Activated T-helper 1 cell treated with anti-CD3 and anti-CD28 coated beads, Interleukin-2, amount 50 U/mL, for 16 hours (primary cell): ENCODE data around the gene DNAJA4.

Source experiments
- DNase-seq, 2 donors: peaks; one replicate each; pipeline ENCODE4 v3.0.0-alpha.2; 2020; ENCODE audit warnings: low read depth in 1 of 2, low spot score in 1 of 2

Gene DNAJA4

DNA sequence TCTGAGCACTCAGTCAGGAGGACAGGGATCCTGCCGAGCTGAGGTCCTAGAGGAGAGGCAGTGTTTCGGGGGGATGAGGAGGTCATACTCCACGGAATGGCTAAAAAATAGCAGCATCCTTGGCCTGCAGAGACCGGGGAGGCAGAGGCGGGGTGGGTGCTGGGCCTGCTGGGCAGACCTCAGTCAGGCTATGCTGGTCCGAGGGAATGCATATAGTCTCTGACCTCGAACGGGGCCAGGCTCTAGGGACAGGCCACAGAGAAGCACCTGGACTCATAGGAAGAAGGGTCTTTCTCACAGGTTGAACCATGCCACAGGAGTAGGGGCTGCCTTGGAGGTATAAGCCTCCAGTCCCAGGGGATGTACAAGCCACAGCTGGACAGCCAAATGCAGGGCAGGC, 49.0 kb downstream of the DNAJA4 start:
- no peak for DNase-seq

DNA sequence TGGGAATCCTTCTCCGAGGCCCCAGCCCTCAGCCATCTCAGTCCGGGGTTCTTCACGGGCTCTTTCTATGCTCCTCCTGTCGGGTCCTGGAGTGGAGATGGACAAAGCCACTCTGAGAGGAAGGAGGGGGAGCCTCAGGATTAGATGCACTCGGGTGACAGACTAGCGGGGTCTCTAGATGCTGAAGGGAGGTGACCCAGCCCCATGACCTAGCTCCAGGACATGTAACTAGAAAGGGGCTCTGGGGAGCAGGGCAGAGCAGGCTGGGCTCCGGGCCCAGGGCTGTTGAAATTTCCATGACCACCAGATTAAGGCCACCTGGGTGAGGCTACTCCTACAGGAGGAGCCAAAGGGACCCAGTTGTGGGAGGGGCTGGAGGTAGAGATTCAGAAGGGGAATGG, 49.8 kb downstream of the DNAJA4 start:
- no peak for DNase-seq

- DNase-seq: no peak
These were observed 51.4 kb downstream of the DNAJA4 start for GRCh38 chr15:78315686-78316282.

DNA sequence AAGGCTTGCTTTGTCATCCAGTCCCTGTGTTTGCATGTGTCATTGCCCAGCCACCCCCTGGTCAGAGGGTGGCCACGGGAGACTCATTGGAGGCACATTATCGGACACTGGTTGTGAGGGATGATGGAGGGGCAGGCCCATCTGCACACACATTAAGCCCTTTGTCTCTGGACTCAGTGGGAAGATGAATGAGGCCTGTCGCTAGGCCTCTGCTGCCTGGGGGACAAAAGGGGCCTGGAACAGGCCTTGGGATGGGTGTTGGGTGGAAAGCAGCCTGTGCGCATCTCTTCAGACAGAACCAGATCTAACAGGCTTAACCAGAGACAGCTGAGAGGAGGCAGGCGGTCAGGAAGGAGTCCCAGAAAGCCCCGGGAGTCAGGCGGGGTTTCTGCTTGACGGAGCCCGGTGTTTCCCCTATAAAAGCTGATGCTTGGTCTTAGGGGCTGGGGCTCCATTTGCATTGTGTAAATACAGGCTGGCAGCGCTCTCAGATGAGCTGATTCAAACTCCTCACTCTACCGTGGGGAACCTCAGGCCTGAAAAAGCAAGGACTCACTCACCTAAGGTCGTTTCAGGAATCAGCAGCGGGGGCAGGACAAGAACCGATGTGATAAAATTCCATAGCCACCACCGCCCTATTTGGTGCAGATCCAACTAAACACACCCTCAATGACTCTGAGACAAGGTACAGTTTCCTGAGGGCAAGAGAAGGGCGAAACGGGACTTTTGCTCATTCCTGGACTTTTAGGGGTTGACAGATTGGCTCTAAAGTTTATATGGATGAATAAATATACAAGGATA, 52.1 kb downstream of the DNAJA4 start:
- DNase-seq: no peak

DNA sequence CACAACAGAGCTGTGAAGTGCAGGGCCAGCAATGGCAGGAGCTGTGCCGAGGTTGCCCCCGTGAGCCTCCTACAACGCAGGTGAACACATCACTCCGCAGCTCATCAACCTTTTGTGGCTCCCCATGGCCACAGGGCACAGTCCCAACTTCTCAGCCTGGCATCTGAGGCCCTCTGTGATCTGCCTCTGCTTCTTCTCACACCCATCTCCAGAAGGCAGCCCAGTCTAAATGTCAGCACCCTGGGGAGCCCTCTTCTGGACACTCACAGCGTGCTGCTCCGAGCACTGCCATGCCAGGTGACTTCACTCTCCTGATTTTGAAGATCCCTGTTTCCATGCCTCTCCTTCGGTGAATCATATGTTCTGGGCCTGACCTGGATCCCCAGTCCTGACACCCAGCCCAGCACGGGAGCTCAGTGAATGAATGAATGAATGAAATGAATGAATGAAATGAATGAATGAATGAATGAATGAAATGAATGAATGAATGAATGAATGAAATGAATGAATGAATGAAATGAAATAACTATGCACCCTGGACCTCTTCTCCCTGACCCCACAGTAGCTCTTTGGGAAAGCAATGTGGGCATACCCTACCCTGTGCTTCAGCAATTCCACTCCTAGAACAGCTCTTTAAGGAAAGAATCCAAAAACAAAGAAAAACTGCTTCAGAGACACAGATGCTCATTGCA, 52.9 kb downstream of the DNAJA4 start:
- no peak for DNase-seq

- no peak for DNase-seq
These were observed 55.2 kb downstream of the DNAJA4 start for GRCh38 chr15:78319588-78319987.

DNA sequence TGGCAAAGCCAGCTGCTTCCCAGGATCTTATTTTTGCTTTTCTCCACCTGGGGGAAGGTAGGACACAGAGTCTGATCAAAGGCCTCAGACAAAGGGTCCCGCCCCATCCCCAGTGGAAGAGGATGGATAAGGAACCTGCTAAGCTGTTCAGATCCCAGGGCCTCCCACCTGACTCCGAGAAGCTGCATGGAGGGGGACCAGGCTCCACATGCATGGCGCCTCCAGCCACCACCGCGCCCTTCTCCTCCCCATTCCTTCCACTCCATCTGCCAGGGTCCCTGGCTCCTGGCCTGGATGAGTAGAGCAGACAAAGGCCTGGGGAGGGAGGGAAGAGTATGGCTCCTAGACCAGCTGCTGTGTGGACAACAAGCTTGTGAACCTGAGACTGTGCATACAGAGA, 55.8 kb downstream of the DNAJA4 start:
- DNase-seq: no peak

DNA sequence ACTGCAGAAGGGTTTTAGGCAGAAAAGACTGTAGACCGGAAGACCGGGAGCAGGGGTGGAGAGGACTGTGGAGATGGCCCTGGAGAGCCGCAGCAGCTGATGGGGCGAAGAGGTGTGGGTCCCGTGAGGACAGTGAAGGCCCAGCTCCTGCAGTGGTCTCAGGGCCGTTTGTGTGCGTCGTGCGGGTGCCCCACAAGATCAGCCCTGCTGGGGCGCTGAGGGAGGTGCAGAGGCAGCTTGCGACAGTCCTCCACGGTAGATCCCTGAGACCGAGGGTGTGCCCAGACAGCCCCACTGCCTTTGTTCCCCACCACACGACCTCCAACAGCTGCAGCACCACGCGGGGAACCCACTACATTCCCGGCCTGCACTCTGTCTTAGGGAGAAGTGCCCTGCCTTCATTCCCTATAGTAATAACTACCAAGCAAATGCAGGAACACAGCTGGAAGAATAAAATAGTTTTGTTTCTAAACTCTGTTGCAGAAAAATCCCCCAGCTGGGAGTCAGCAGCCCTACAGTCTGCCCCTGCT, 56.7 kb downstream of the DNAJA4 start:
- DNase-seq: no peak

- DNase-seq: no peak
These were observed 57.4 kb downstream of the DNAJA4 start for GRCh38 chr15:78321786-78322185.

- no peak for DNase-seq
These were observed 57.9 kb downstream of the DNAJA4 start for GRCh38 chr15:78322243-78322642.

DNA sequence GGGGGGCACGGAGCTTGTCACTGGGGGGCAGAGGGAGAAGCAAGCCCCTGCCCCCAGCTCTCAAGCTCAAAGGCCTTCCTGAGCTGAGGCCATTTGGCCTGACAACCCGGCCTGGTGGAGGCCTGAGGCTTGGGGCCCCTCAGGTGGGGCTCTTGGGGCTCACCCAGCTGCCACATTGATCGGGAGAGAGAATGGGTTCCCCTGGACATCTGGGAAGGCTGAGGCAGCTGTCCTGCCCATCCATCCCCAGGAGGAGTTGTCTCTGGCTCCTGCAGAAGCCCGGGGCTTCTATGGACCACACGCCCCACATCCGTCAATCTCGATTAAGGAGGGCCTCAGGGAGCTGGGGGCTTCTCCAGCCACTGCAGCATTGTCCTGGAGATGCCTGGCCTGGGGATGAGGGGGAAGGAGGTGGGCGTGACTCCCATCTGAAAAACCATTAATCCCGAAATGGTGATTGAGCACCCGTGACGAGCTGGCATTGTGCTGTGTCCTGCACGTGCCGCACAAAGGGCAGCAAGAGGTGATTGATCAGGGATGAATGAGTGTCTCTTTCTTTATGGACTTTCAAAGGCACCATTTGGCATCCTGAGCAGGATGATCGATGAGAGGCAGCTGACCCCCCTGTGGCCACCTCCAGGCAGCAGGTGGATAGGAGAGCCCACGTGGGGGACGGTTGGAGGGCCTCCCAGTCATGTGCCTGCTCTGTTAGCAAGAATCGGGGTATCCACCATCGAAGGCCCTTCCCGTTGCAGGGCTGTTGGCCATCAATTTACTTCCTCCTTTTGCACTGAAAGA, 58.6 kb downstream of the DNAJA4 start:
- no peak for DNase-seq

GRCh38 chr15:78323693-78324092, 59.3 kb downstream of the DNAJA4 start:
- no peak for DNase-seq

DNA sequence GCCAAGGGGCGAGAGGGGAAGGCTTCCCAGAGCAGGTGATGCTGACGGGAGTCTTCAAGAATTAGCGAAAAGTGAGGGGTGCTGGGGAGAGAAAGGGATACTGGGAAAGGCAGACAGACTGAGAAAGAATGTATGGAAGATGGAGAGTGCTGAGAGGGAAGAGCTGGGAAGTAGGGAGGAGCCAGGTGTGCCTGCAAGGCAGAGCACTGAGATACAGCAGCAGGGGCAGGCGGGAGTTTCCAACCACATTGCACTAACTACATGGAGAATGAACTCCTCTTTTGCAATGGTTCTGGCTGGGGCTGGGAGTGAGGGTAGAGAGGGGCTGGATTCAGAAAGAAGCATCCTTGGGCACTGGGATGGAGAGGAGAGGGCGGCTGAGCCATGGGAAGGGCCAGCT, 59.8 kb downstream of the DNAJA4 start:
- DNase-seq: no peak

GRCh38 chr15:78325092-78325843, 60.9 kb downstream of the DNAJA4 start:
- no peak for DNase-seq

- DNase-seq: no peak
These were observed 63.1 kb downstream of the DNAJA4 start for GRCh38 chr15:78327466-78327865.

DNA sequence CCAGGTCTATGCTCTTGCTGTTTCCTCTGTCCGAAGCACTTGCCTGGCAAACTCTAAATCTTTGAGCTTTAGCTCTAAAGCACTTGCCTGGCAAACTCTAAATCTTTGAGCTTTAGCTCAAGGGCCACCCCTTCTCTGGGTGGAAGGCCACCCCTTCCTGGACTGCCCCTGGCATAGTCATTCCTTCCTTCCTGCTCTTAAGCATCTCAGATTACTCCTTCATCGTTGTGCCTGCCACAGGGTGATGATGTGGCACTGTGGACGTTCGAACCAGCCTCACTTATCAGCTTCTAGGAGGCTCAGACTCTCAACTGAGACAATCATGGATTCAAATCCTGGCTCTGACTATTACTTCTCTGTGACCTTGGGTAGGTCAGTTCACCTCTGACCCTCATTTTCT, 65.3 kb downstream of the DNAJA4 start:
- no peak for DNase-seq
